ENCODE results near the gene CRELD1. TPM values are rescaled to one million over a fixed set of nuclear protein-coding genes. Genes with fewer than 3 reads are reported as not detected.

CRELD1 gene
- total and polyA plus RNA-seq, 2 of the 4 experiments (the other 2 are of a cell fraction) = 8.6 to 25.7 TPM

- no peak for TF ChIP-seq ELK1 (IDR thresholded peaks at IDR 0.05; ENCODE audit: borderline replicate concordance, low read depth, low read length)
Measured at GRCh38 chr3:9914559-9915253, 18.9 kb upstream of the CRELD1 start (continued).

Data from IMR-90 (cell line).